Stimulated activated CD8-positive, alpha-beta memory T cell treated with anti-CD3 and anti-CD28 coated beads, Interleukin-12 subunit alpha, Interleukin-12 subunit beta, amount 100 ng/mL, for 1 hour (primary cell): ENCODE measurements around the gene STAT6.

Experiments used
- DNase-seq: peaks from one replicate; pipeline ENCODE4 v3.0.0-alpha.2; 2020; ENCODE audit warnings: low read depth

Gene STAT6, protein sequence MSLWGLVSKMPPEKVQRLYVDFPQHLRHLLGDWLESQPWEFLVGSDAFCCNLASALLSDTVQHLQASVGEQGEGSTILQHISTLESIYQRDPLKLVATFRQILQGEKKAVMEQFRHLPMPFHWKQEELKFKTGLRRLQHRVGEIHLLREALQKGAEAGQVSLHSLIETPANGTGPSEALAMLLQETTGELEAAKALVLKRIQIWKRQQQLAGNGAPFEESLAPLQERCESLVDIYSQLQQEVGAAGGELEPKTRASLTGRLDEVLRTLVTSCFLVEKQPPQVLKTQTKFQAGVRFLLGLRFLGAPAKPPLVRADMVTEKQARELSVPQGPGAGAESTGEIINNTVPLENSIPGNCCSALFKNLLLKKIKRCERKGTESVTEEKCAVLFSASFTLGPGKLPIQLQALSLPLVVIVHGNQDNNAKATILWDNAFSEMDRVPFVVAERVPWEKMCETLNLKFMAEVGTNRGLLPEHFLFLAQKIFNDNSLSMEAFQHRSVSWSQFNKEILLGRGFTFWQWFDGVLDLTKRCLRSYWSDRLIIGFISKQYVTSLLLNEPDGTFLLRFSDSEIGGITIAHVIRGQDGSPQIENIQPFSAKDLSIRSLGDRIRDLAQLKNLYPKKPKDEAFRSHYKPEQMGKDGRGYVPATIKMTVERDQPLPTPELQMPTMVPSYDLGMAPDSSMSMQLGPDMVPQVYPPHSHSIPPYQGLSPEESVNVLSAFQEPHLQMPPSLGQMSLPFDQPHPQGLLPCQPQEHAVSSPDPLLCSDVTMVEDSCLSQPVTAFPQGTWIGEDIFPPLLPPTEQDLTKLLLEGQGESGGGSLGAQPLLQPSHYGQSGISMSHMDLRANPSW

DNA sequence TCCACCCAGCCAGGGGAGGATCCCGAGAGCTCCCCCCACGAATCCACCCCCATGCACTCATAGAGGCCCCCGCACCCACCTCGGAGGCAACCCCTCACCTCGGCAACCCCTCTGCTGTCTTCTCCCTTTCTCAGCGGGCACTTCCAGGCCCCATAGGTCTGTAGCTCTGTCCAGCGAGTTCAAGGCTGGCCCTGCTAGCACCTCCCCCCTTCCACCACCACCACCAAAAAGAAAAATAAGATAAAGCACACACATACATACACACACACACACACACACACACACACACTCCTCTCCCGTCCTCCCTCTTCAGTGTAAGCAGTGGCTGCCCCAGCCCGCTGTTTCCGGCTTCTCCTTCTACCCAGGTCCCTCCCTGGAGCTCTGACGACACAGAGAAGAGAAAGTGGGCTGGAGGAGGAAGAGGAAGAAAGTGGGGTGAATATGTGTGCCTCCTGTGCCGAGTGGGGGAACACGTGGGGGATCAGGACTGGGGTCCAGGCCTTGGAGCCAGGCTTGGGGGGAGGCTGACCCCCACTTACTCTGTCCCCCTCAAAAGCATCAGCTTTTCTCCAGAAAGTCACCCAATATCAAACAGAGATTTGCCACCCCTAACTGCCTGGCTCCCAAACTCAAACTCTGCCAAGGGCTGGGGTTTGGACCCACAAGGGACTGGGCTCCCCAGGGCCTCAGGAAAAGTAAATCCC is at the start of gene STAT6:
TSS of gene STAT6 (minus strand) at position 332 of the 704 bp plus-strand sequence. CDS start 3,084 bp downstream, outside the sequence.
- peak; percentile 77 for DNase-seq

DNA sequence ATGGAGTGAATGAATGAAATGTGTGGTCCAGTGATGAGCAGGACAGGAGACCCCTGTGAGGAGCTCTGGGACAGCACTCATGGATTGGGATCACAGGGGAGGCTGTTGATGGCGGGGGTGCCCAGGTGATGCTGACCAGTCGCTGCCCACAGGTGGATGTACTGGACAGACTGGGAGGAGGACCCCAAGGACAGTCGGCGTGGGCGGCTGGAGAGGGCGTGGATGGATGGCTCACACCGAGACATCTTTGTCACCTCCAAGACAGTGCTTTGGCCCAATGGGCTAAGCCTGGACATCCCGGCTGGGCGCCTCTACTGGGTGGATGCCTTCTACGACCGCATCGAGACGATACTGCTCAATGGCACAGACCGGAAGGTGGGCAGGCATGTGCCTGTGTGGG is 49.6 kb upstream of the STAT6 start:
- no peak for DNase-seq

GRCh38 chr12:57160040-57160439 is 48.9 kb upstream of the STAT6 start:
- no peak for DNase-seq

- DNase-seq, result no peak
Observed at GRCh38 chr12:57159311-57159710, 48.1 kb upstream of the STAT6 start.

GRCh38 chr12:57158665-57159064 is 47.5 kb upstream of the STAT6 start:
- DNase-seq, result no peak

GRCh38 chr12:57158186-57158585 is 47.0 kb upstream of the STAT6 start:
- DNase-seq, result no peak

GRCh38 chr12:57157588-57158173 is 46.5 kb upstream of the STAT6 start:
- DNase-seq, result no peak

- DNase-seq, result no peak
Observed at GRCh38 chr12:57156701-57157403, 45.7 kb upstream of the STAT6 start.

DNA sequence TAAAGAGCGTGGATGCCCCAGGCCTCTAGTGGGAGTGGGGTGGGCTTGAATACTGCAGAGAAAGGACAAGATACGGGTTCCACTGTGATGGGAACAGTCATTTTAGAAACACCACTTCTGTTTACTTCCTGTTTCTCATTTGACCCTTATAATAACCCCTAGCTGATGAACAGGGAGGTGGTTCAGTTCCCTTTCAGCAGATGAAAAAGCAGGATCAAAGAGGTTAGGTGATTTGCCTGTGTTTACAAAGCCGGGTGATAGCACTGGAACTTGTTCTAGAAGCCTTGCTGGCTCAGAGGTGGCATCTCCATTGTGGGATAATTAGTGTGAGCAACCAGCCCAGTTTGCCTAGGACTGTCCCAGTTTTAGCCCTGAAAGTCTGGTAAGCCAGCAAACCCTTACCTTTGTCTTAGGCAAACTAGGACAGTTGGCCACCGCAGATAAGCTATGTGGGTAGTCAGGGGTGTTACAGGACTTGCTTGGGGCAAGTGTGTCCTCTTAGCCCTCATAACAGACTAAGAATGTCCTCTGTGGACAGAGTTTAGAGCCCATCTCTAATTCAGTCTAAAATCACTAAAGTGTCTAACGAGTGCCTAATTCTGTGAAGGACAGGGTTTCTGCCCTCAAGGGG is 43.8 kb upstream of the STAT6 start:
- DNase-seq, result no peak

DNA sequence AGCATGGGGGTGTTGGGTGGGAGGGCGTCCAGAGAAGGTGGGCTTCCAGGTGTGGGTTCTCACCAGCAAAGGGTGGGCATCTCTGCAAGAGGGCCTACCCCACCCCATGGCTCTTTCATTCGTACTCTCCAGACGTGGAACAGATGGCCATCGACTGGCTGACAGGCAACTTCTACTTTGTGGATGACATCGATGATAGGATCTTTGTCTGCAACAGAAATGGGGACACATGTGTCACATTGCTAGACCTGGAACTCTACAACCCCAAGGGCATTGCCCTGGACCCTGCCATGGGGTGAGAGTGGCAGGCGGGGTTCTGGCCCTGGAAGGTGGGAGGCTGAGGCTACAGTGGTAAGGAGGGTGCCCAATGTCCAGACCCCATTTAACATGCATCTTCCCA is 42.9 kb upstream of the STAT6 start:
- no peak for DNase-seq

- DNase-seq, result no peak
Observed at GRCh38 chr12:57153415-57153997, 42.3 kb upstream of the STAT6 start.

- no peak for DNase-seq
Observed at GRCh38 chr12:57152639-57153038, 41.5 kb upstream of the STAT6 start.

DNA sequence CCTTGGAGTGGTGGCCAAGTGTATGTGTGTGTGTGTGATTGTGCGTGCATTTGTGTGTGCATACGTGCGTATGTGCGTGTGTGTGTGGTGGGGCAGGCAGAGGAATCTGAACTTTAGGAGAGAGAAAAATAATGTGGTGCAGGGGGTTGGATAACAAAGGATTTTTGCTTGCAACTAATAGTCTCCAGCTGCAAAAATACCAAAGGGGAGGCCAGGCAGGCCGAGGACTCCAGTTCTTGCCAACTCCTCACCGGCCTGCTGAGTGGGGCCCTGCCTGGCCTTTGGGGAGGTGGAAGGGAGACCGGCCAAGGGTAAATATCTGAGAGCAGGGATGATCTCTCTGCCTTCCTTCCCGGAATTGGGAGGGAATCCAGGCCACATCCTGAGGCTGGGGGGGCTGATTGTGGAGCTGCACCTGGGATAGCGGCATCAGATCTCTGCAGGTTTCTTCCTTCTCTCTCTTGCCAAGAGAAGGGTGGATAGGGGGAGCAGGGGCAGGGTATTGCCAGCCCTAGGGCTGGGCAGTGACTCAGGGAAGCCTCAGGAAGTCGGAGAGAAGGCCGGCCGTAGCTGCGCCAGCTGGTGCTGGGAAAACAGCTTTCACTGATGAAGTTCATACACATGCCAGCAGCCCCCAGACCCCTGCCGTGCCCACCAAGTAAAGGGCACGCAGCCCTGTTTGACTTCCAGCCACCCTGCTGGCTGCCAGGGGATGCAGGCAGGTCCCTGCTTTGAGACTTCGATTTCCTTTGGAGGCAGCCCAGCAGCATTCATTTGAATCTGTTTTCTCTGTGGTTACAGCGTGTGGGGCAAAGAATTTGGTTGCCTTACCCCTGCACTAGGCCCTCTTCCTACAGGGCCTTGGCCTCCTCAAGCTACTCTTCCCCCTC is 40.8 kb upstream of the STAT6 start:
- no peak for DNase-seq

- DNase-seq, result no peak
Observed at GRCh38 chr12:57150400-57151000, 39.3 kb upstream of the STAT6 start.

DNA sequence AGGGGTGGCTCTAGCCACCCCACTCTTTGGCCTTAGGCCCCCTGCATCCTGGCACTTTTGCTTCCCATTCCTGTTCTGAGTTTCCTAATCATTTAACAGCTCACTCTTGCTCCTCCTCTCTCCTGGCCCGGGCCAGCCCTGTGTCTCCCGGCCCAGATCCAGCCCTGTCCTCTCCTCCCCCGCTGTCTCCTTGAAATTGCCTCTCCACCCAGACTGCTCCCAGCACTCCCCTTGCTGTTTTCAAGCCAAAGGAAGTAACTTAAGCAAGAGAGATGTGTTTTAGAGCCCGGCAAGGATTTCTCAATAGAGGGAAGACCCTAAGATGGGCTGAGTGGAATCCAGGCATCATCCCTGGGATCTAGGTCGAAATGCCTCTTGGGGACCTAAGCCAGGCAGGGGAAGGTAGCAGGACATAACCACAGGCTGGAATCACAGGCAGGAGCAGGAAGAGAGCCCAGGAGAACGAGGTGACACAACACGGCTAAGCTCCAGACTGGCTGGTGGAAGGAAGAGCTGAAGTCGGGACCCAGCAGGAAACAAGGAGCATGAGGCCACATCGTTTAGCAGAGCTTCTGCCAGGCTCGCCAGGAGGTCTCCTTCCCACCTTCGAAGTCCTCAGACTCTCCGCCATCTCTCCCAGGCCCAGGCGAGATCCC is 38.2 kb upstream of the STAT6 start:
- DNase-seq, result no peak

GRCh38 chr12:57148469-57149244 is 37.5 kb upstream of the STAT6 start:
- DNase-seq, result no peak

- no peak for DNase-seq
Observed at GRCh38 chr12:57146961-57147944, 36.1 kb upstream of the STAT6 start, which contains the start of gene LRP1-AS. Gene LRP1-AS (minus strand): TSS chr12:57147619.
